ENCODE measurements around the gene DDX49. TPM values are rescaled to one million over a fixed set of nuclear protein-coding genes. Genes with fewer than 3 reads are reported as not detected.

Gene DDX49
- total RNA-seq, 2 experiments from 2014 or later = 63.7 to 82.4 TPM

DNA sequence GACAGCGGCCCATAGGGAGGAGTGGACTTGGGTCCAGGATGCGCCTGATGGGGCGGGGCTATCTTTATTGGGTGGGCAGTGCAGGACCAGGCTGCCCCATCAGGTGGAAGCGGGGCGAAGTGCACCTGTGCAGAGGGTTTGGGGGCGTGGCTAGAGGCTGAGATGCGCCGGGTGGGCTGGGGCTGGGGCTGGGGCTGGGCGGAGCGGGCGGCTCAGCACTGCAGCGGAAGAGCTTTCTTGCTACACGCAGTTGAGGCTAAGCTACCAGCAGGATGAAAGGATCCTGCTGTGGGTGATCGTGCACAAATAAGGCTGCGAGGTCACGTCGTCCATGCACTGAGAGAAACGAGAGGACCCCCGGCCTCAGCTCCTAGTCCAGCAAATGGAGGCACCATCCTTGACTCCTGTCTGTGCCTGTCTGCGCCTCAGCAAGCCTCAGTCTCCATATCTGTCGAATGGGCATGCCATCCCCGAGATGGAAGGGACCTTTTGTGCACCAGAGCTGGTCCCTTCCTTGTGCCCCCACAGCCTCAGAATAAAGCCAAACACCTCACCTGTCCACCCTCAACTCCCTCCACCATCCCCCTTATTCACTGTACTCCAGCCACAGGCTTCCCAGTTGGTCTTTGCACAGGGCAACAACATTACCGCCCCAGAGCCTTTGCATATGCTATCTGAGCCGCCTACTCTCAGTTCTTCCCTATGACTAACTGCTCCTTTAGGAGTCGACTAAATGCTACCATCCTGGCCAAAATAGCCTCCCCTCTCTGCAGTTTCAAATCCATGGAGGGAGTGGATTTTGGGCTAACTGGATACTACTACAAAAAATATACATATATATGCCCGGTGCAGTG is 42.5 kb downstream of the DDX49 start:
- no peak for TF ChIP-seq EZH2phosphoT487 (IDR thresholded peaks at IDR 0.05; ENCODE audit: borderline replicate concordance, low read depth, low read length)
- TF ChIP-seq, protein P1, sequence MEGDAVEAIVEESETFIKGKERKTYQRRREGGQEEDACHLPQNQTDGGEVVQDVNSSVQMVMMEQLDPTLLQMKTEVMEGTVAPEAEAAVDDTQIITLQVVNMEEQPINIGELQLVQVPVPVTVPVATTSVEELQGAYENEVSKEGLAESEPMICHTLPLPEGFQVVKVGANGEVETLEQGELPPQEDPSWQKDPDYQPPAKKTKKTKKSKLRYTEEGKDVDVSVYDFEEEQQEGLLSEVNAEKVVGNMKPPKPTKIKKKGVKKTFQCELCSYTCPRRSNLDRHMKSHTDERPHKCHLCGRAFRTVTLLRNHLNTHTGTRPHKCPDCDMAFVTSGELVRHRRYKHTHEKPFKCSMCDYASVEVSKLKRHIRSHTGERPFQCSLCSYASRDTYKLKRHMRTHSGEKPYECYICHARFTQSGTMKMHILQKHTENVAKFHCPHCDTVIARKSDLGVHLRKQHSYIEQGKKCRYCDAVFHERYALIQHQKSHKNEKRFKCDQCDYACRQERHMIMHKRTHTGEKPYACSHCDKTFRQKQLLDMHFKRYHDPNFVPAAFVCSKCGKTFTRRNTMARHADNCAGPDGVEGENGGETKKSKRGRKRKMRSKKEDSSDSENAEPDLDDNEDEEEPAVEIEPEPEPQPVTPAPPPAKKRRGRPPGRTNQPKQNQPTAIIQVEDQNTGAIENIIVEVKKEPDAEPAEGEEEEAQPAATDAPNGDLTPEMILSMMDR (conservative IDR thresholded peaks at IDR 0.05; ENCODE audit: low read length) = no peak
- H3K4me2 ChIP-seq (ENCODE audit: low read length) = peak overlapping the region; percentile 52; the same call in 1 of the 2 replicates
- ChIA-PET POLR2A (interaction anchor here (1.0 kb wide), 1 partner anchor 13 kb away, joined by 5 read pairs; no protein-coding TSS in a partner anchor), CTCF (ENCODE audit: unreplicated experiment) (no interaction called here)
- no peaks in the 10 kb centered on the region for H4K20me1 ChIP-seq (ENCODE audit: insufficient read depth, low read length)
- intact Hi-C loops (cut with micrococcal nuclease; ENCODE audit: unreplicated experiment) = no loop called here
- BruUV-seq (replicated peaks) = no TSS peak
- H3K9me3 ChIP-seq (ENCODE audit: low read length) = no peaks in the 10 kb centered on the region
- peak overlapping the region; percentile 5 for H3K4me3 ChIP-seq (ENCODE audit: low read depth, low read length, poor library complexity, severe bottlenecking)
- peak overlapping the region; percentile 43; the same call in 1 of the 2 replicates for H2AFZ ChIP-seq (ENCODE audit: low read length)
- H3K79me2 ChIP-seq (ENCODE audit: insufficient read depth, low read depth, low read length) = no peaks in the 10 kb centered on the region
- DNase-seq (ENCODE audit: low spot score) = peak; percentile 66
- H3K27ac ChIP-seq (ENCODE audit: low read depth, low read length, poor library complexity, severe bottlenecking) = no peak overlapping the region
- no peaks in the 10 kb centered on the region for H3K36me3 ChIP-seq (ENCODE audit: insufficient read depth, low read length)
- peaks cover 12% of the 10 kb centered on the region for H3K4me1 ChIP-seq (ENCODE audit: insufficient read depth, low read length, poor library complexity, severe bottlenecking)
- no peaks in the 10 kb centered on the region for H3K9me2 ChIP-seq (ENCODE audit: insufficient read depth, low read length)

DNA sequence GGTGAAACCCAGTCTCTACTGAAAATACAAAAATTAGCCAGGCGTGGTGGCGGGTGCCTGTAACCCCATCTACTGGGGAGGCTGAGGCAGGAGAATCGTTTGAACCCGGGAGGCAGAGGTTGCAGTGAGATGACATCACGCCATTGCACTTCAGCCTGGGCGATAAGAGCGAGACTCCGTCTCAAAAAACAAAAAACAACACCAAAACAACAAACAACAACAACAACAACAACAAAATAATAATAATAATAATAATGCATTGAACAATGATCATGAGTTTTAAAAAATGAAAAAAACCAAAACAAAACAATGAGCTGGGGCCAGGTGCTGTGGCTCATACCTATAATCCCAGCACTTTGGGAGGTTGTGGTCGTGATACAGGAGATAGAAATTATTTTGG is 44.6 kb downstream of the DDX49 start:
- no TSS peak for BruUV-seq (replicated peaks)
- H4K20me1 ChIP-seq (ENCODE audit: insufficient read depth, low read length) = no peaks in the 10 kb centered on the region
- intact Hi-C loops (cut with micrococcal nuclease; ENCODE audit: unreplicated experiment) = no loop called here
- no peaks in the 10 kb centered on the region for H3K36me3 ChIP-seq (ENCODE audit: insufficient read depth, low read length)
- ChIA-PET POLR2A (no interaction called here), CTCF (ENCODE audit: unreplicated experiment) (no interaction called here)
- H2AFZ ChIP-seq (ENCODE audit: low read length) = no peak overlapping the region
- no peak overlapping the region for H3K27ac ChIP-seq (ENCODE audit: low read depth, low read length, poor library complexity, severe bottlenecking)
- H3K9me2 ChIP-seq (ENCODE audit: insufficient read depth, low read length) = no peaks in the 10 kb centered on the region
- no peaks in the 10 kb centered on the region for H3K9me3 ChIP-seq (ENCODE audit: low read length)
- no peak overlapping the region for H3K4me2 ChIP-seq (ENCODE audit: low read length)
- peaks cover 12% of the 10 kb centered on the region for H3K4me1 ChIP-seq (ENCODE audit: insufficient read depth, low read length, poor library complexity, severe bottlenecking)
- H3K79me2 ChIP-seq (ENCODE audit: insufficient read depth, low read depth, low read length) = no peaks in the 10 kb centered on the region
- no peak for DNase-seq (ENCODE audit: low spot score)
- no peak overlapping the region for H3K4me3 ChIP-seq (ENCODE audit: low read depth, low read length, poor library complexity, severe bottlenecking)
- TF ChIP-seq EZH2phosphoT487 (IDR thresholded peaks at IDR 0.05; ENCODE audit: borderline replicate concordance, low read depth, low read length) = no peak
- TF ChIP-seq, protein P1 (conservative IDR thresholded peaks at IDR 0.05; ENCODE audit: low read length) = no peak

DNA sequence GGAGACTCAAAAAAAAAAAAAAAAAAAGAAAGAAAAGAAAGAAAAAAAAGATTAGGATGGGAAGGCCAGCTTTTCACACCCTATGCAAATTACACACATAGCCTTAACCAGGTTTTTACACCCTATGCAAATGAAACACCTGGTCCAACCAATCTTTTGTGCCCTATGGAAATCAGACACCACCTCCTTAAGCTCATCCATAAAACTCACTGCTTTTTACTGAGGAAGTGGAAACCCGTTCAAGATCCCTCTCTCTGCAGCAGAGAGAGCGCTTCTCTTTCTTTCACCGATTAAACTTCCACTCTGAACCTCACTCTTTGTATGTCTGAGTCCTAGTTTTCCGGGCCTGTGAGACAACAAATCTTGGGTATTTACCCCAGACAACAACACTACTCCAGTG is 46.8 kb downstream of the DDX49 start:
- H3K36me3 ChIP-seq (ENCODE audit: insufficient read depth, low read length) = no peaks in the 10 kb centered on the region
- no peak for DNase-seq (ENCODE audit: low spot score)
- ChIA-PET CTCF (ENCODE audit: unreplicated experiment) (no interaction called here), POLR2A (interaction anchor here (0.7 kb wide), 1 partner anchor 268 kb away, joined by 3 read pairs; no protein-coding TSS in a partner anchor)
- H3K4me1 ChIP-seq (ENCODE audit: insufficient read depth, low read length, poor library complexity, severe bottlenecking) = peaks cover 12% of the 10 kb centered on the region
- no TSS peak for BruUV-seq (replicated peaks)
- no peak overlapping the region for H2AFZ ChIP-seq (ENCODE audit: low read length)
- H3K9me2 ChIP-seq (ENCODE audit: insufficient read depth, low read length) = no peaks in the 10 kb centered on the region
- H3K9me3 ChIP-seq (ENCODE audit: low read length) = no peaks in the 10 kb centered on the region
- no peaks in the 10 kb centered on the region for H3K79me2 ChIP-seq (ENCODE audit: insufficient read depth, low read depth, low read length)
- H4K20me1 ChIP-seq (ENCODE audit: insufficient read depth, low read length) = no peaks in the 10 kb centered on the region
- no peak for TF ChIP-seq EZH2phosphoT487 (IDR thresholded peaks at IDR 0.05; ENCODE audit: borderline replicate concordance, low read depth, low read length)
- TF ChIP-seq, protein P1 (conservative IDR thresholded peaks at IDR 0.05; ENCODE audit: low read length) = no peak
- H3K4me2 ChIP-seq (ENCODE audit: low read length) = no peak overlapping the region
- intact Hi-C loops (cut with micrococcal nuclease; ENCODE audit: unreplicated experiment) = no loop called here
- H3K27ac ChIP-seq (ENCODE audit: low read depth, low read length, poor library complexity, severe bottlenecking) = no peak overlapping the region
- no peak overlapping the region for H3K4me3 ChIP-seq (ENCODE audit: low read depth, low read length, poor library complexity, severe bottlenecking)

Measured in OCI-LY7 (cell line).